SK-N-SH (cell line): ENCODE results near the gene FAM181A. TPM values are rescaled to one million over a fixed set of nuclear protein-coding genes. Genes with fewer than 3 reads are reported as not detected.

ENCODE experiments used
- CTCF ChIA-PET: fragments of 300-600, 350-600 bp; formaldehyde crosslinking; extraction: SDS; loops from one replicate; lab custom pipeline; 2021; lab: Yijun Ruan, JAX
- POLR2A ChIA-PET: fragments of 350-600 bp; sonication (Branson Sonifier 250); formaldehyde crosslinking; extraction: SDS; loops from one replicate; lab custom pipeline; 2020; ENCODE audit warnings: antibody characterized with exemption, inconsistent platforms; lab: Yijun Ruan, JAX
- DNase-seq: peaks from one replicate; pipeline ENCODE4 v3.0.0; 2012
- H2AFZ ChIP-seq: fragments of 200-600 bp; sonication (generic); 2 replicates; pipeline ENCODE4 v1.8.1; 2016; ENCODE audit warnings: antibody characterized with exemption, mild to moderate bottlenecking, low read depth
- H3F3A ChIP-seq: fragments of 200-600 bp; sonication (generic); replicated peaks from 2 replicates; pipeline ENCODE3; 2016; ENCODE audit warnings: antibody characterized with exemption, mild to moderate bottlenecking; ENCODE audit not compliant: insufficient read depth
- H3K27ac ChIP-seq, 2 experiments: fragments of 200-500 bp in 1 of 2; fragments of 200-600 bp in 1 of 2; sonication (Bioruptor generic) in 1 of 2; sonication (generic), shearing (Covaris generic) in 1 of 2; 2 replicates each; pipeline versions ENCODE4 v1.5.1 to v1.6.1; 2014 to 2016; ENCODE audit warnings: low read depth in 2 of 2, inconsistent platforms in 1 of 2, low read length in 1 of 2, mild to moderate bottlenecking in 1 of 2, mixed read lengths in 1 of 2
- H3K27me3 ChIP-seq: fragments of 200-600 bp; sonication (generic), shearing (Covaris generic); 2 replicates; pipeline ENCODE4 v1.6.1; 2016; ENCODE audit warnings: mixed run types; ENCODE audit not compliant: insufficient read depth
- H3K36me3 ChIP-seq, 2 experiments: fragments of 200-500 bp in 1 of 2; fragments of 200-600 bp in 1 of 2; sonication (Bioruptor generic) in 1 of 2; sonication (generic) in 1 of 2; replicated peaks in 1 of 2; 2 replicates each; pipeline versions ENCODE3 to v1.5.1; 2014 to 2016; ENCODE audit warnings: low read length in 1 of 2, mild to moderate bottlenecking in 1 of 2; ENCODE audit not compliant: insufficient read depth in 2 of 2, control insufficient read depth in 1 of 2
- H3K4me1 ChIP-seq, 2 experiments: fragments of 200-500 bp in 1 of 2; fragments of 200-600 bp in 1 of 2; sonication (Bioruptor generic) in 1 of 2; sonication (generic), shearing (Covaris generic) in 1 of 2; 2 replicates each; pipeline versions ENCODE4 v1.5.1 to v1.6.1; 2014 to 2016; ENCODE audit warnings: low read depth in 1 of 2, low read length in 1 of 2, mixed run types in 1 of 2; ENCODE audit not compliant: insufficient read depth in 2 of 2, control insufficient read depth in 1 of 2
- H3K4me2 ChIP-seq: fragments of 200-600 bp; sonication (generic), shearing (Covaris generic); 2 replicates; pipeline ENCODE4 v1.6.1; 2017; ENCODE audit warnings: mixed run types
- H3K4me3 ChIP-seq, 2 experiments: fragments of 200-500 bp in 1 of 2; fragments of 200-600 bp in 1 of 2; sonication (Bioruptor generic) in 1 of 2; sonication (generic), shearing (Covaris generic) in 1 of 2; 2 replicates each; pipeline versions ENCODE4 v1.5.1 to v1.8.1; 2014 to 2016; ENCODE audit warnings: low read depth in 2 of 2, inconsistent platforms in 1 of 2, low read length in 1 of 2, mild to moderate bottlenecking in 1 of 2, mixed read lengths in 1 of 2, moderate library complexity in 1 of 2
- H3K79me2 ChIP-seq: fragments of 200-600 bp; sonication (generic); 2 replicates; pipeline ENCODE4 v1.8.1; 2017; ENCODE audit warnings: mild to moderate bottlenecking; ENCODE audit not compliant: insufficient read depth
- H3K9ac ChIP-seq: fragments of 200-600 bp; sonication (generic); 2 replicates; pipeline ENCODE4 v1.6.1; 2017; ENCODE audit warnings: mixed run types
- H3K9me2 ChIP-seq: fragments of 200-600 bp; sonication (generic); 2 replicates; pipeline ENCODE4 v1.6.1; 2017; ENCODE audit warnings: mixed run types
- H3K9me3 ChIP-seq: fragments of 200-600 bp; sonication (generic); 2 replicates; pipeline ENCODE4 v1.6.1; 2017; ENCODE audit warnings: mixed run types, mild to moderate bottlenecking, moderate library complexity
- H4K20me1 ChIP-seq: fragments of 200-600 bp; sonication (generic); 2 replicates; pipeline ENCODE4 v1.6.1; 2017; ENCODE audit warnings: mild to moderate bottlenecking, mixed run types; ENCODE audit not compliant: insufficient read depth
- ELF1 ChIP-seq: IDR thresholded peaks from 2 replicates; pipeline ENCODE4 v1.4.0; 2012
- EZH2phosphoT487 ChIP-seq: fragments of 200-600 bp; sonication (generic); IDR thresholded peaks from 2 replicates; pipeline ENCODE4 v1.6.1; 2017; ENCODE audit warnings: low read depth, mixed run types, mild to moderate bottlenecking, antibody characterized with exemption, moderate library complexity, borderline replicate concordance
- FOSL2 ChIP-seq: IDR thresholded peaks from 2 replicates; pipeline ENCODE4 v1.4.0; 2012; ENCODE audit warnings: low read depth, mild to moderate bottlenecking, moderate library complexity, borderline replicate concordance
- FOXJ3 ChIP-seq: sonication (generic); formaldehyde crosslinking; IDR thresholded peaks from 2 replicates; pipeline ENCODE4 v1.5.1; 2020; ENCODE audit warnings: mild to moderate bottlenecking, missing genetic modification reagents
- GATA2 ChIP-seq: sonication (generic); formaldehyde crosslinking; IDR thresholded peaks from 2 replicates; pipeline ENCODE4 v1.5.0; 2020; ENCODE audit warnings: mild to moderate bottlenecking, missing genetic modification reagents
- IRF3 ChIP-seq: fragments of 150-350 bp; IDR thresholded peaks from 2 replicates; pipeline ENCODE4 v1.6.1; 2016; ENCODE audit warnings: mild to moderate bottlenecking, low read depth, low read length
- MAX ChIP-seq: IDR thresholded peaks from 2 replicates; pipeline ENCODE4 v1.4.0; 2012; ENCODE audit warnings: low read depth
- MEF2A ChIP-seq: IDR thresholded peaks from 2 replicates; pipeline ENCODE4 v1.4.0; 2012; ENCODE audit warnings: low read depth, borderline replicate concordance
- MXI1 ChIP-seq: IDR thresholded peaks from 2 replicates; pipeline ENCODE4 v1.6.1; 2012; ENCODE audit warnings: mild to moderate bottlenecking, low read depth, low read length, improper control_type of control experiment
- NFIC ChIP-seq: IDR thresholded peaks from 2 replicates; pipeline ENCODE4 v1.4.0; 2012; ENCODE audit warnings: borderline replicate concordance
- RAD21 ChIP-seq: IDR thresholded peaks from 2 replicates; pipeline ENCODE4 v1.6.1; 2012; ENCODE audit warnings: mild to moderate bottlenecking, low read length
- REST ChIP-seq: IDR thresholded peaks from 2 replicates; pipeline ENCODE4 v1.6.1; 2012; ENCODE audit warnings: mild to moderate bottlenecking, low read depth, low read length, moderate library complexity
- RXRA ChIP-seq: IDR thresholded peaks from 2 replicates; pipeline ENCODE4 v1.4.0; 2012; ENCODE audit warnings: low read depth, mild to moderate bottlenecking, borderline replicate concordance
- TCF12 ChIP-seq: IDR thresholded peaks from 2 replicates; pipeline ENCODE4 v1.4.0; 2012
- USF2 ChIP-seq: fragments of 150-350 bp; IDR thresholded peaks from 2 replicates; pipeline ENCODE4 v1.6.1; 2017; ENCODE audit warnings: antibody characterized with exemption, low read length, low read depth, borderline replicate concordance
- WGBS: methylation state at CpG from one replicate; pipeline ENCODE4 v1.1.6; 2017; ENCODE audit warnings: low lambda C conversion rate; 5-methylcytosine and 5-hydroxymethylcytosine counted together
- polyA plus RNA-seq, 3 experiments: library from polyadenylated mRNA; depleted of rRNA; stranded (reverse); fragments of >200 nt; gene quantifications; 2 replicates each; pipeline ENCODE4 v1.2.3, GENCODE V29; 2012

FAM181A gene
- polyA plus RNA-seq, 1 of the 3 experiments (the other 2 are of a cell fraction) = not detected

- no peak overlapping the region for H2AFZ ChIP-seq
- no peaks in the 10 kb centered on the region for H3K36me3 ChIP-seq
- H3K27ac ChIP-seq = no peak overlapping the region
- H4K20me1 ChIP-seq = no peaks in the 10 kb centered on the region
- H3K4me1 ChIP-seq = peaks cover 0 to 6% of the 10 kb centered on the region in 2 experiments; a peak in 1 of 4 replicates
- TF ChIP-seq EZH2phosphoT487 (no peak), MEF2A (no peak), MXI1 (no peak), RXRA (no peak), REST (no peak), IRF3 (no peak), FOXJ3 (CRISPR knock-in tag) (no peak), USF2 (no peak), MAX (no peak), ELF1 (no peak), NFIC (no peak), GATA2 (CRISPR knock-in tag) (no peak), FOSL2 (no peak), TCF12 (no peak), RAD21 (no peak)
- H3K27me3 ChIP-seq = no peaks in the 10 kb centered on the region
- no peaks in the 10 kb centered on the region for H3K9me2 ChIP-seq
- H3F3A ChIP-seq = no peaks in the 10 kb centered on the region
- H3K4me3 ChIP-seq = no peak overlapping the region
- WGBS = 93% methylated on average over 14 of the region's 20 CpGs
- no peak overlapping the region for H3K9ac ChIP-seq
- H3K9me3 ChIP-seq = no peaks in the 10 kb centered on the region
- DNase-seq = no peak
- H3K4me2 ChIP-seq = no peak overlapping the region
- H3K79me2 ChIP-seq = no peaks in the 10 kb centered on the region
- ChIA-PET POLR2A (no interaction called here), CTCF (interaction anchor here (1.2 to 6.1 kb wide), 3 partner anchors 13 to 51 kb away, joined by 4 to 75 read pairs (median 4); no protein-coding TSS in a partner anchor)
Observed at GRCh38 chr14:93950948-93951634, 23.9 kb downstream of the FAM181A start.
